ENCODE measurements around the gene CAGE1.
"Not testable (repeated sequence)": the region's sequence is repeated elsewhere in the genome, so short reads cannot be mapped to it uniquely, and the experiment has no call there.

CAGE1 gene

DNA sequence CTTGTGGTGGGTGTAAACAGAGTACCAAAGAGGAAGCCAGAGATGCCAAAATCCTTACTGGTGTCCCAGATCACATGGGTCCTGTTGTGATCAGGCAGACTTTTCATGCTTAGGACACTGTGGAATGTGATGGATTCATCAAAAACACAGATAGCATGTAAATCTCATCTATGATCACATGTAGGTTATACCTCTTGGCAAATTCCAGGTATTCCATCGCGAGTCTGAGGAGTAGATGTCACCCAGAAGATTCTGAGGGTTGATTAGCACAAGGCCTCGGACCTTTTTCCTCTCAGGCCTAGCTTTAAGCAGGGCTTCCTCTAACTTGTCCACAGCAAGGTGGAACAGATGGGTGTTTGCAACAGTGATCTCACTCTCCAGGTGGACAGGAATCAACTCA is 48.3 kb downstream of the CAGE1 start:
- no peaks in the 10 kb centered on the region for H3K9me3 ChIP-seq (ENCODE audit: control insufficient read depth, low read length)
- no peak overlapping the region for H3K27ac ChIP-seq (ENCODE audit: insufficient read depth, low read depth, low read length, poor library complexity, severe bottlenecking)
- WGBS, 2 experiments, result 95 to 96% methylated on average over 3 of the region's 3 CpGs
- no peaks in the 10 kb centered on the region for H3K36me3 ChIP-seq (ENCODE audit: control insufficient read depth, insufficient read depth, low read length)
- H3K4me3 ChIP-seq (ENCODE audit: insufficient read depth, low read depth, low read length), result no peak overlapping the region
- H3K4me1 ChIP-seq (ENCODE audit: control insufficient read depth, insufficient read depth, low read length), result no peaks in the 10 kb centered on the region
- H3K27me3 ChIP-seq (ENCODE audit: control insufficient read depth, insufficient read depth, low read length, poor library complexity, severe bottlenecking), result no peaks in the 10 kb centered on the region

DNA sequence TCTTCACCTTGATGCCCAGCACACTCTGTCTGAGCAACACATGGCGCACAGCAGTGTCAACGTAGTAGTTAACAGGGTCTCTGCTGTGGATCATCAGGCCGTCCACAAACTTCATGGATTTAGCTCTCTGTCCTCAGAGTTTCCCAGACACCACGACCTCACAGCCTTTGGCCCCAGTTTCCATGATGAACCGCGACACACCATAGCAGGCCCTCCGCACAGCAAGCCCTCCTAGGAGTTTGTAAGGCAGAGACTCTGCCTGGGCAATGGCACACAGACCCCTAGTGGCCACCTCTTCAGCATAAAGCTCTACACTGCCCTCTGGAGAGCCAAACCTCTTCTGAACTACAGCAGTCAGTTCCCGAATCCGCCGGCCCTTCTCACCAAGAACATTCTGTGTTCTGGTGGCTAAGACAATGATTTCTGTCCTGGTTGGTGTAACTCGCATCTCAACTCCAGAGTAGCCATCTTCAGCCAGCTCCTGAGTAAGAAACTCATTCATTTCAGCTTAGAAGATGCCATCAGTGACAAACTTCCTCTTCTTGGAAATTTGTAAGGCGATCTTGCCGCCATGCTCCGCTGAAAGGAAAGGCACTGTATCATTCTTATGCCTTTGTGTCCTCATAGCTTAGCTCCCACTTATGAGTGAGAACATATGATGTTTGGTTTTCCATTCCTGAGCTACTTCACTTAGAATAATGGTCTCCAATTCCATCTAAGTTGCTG is 50.4 kb downstream of the CAGE1 start:
- H3K27ac ChIP-seq (ENCODE audit: insufficient read depth, low read depth, low read length, poor library complexity, severe bottlenecking); H3K4me1 ChIP-seq (ENCODE audit: control insufficient read depth, insufficient read depth, low read length); H3K4me3 ChIP-seq (ENCODE audit: insufficient read depth, low read depth, low read length); H3K36me3 ChIP-seq (ENCODE audit: control insufficient read depth, insufficient read depth, low read length); H3K27me3 ChIP-seq (ENCODE audit: control insufficient read depth, insufficient read depth, low read length, poor library complexity, severe bottlenecking); H3K9me3 ChIP-seq (ENCODE audit: control insufficient read depth, low read length): not testable (repeated sequence)
- 80 to 81% methylated on average over 14 of the region's 14 CpGs for WGBS, 2 experiments

DNA sequence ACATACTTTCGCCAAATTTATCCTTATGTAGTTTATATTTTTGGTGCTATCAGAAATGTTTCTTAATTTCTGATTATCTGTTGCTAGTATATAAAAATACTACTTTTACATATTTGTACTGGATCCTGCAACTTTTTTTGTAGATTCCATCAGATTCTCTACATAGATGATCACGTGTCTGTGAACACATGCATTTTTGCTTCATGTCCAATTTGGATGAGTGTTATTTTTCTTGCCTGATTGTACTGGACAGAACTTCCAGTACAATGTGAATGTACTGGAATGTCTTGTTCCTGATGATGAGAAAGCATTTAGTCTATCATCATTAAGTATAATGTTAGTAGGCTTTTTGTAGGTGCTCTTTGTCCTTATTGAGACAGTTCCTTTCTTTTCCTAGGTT is 51.5 kb downstream of the CAGE1 start:
- 93 to 100% methylated on average over 1 of the region's 2 CpGs for WGBS, 2 experiments
- Histone ChIP-seq H3K36me3 (ENCODE audit: control insufficient read depth, insufficient read depth, low read length) (no peaks in the 10 kb centered on the region), H3K4me1 (ENCODE audit: control insufficient read depth, insufficient read depth, low read length) (no peaks in the 10 kb centered on the region), H3K4me3 (ENCODE audit: insufficient read depth, low read depth, low read length) (no peak overlapping the region), H3K9me3 (ENCODE audit: control insufficient read depth, low read length) (no peaks in the 10 kb centered on the region), H3K27ac (ENCODE audit: insufficient read depth, low read depth, low read length, poor library complexity, severe bottlenecking) (no peak overlapping the region), H3K27me3 (ENCODE audit: control insufficient read depth, insufficient read depth, low read length, poor library complexity, severe bottlenecking) (no peaks in the 10 kb centered on the region)

DNA sequence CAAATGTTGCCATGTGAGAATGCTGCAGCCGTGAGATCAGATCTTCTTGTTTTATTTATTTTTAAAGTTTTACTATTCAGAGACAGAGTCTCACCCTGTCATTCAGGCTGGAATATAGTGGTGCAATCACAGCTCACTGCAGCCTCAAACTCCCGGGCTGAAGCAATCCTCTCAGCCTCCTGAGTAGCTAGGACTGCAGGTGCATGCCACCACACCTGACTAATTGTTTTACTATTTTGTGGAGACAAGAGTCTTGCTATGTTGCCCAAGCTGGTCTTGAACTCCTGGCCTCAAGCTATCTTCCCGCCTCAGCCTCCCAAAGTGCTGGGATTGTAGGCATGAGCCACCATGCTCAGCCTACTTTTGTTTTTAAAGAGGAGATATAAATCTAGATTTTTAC is 54.0 kb downstream of the CAGE1 start:
- no peaks in the 10 kb centered on the region for H3K9me3 ChIP-seq (ENCODE audit: control insufficient read depth, low read length)
- 92 to 96% methylated on average over 3 of the region's 3 CpGs for WGBS, 2 experiments
- no peak overlapping the region for H3K27ac ChIP-seq (ENCODE audit: insufficient read depth, low read depth, low read length, poor library complexity, severe bottlenecking)
- no peaks in the 10 kb centered on the region for H3K4me1 ChIP-seq (ENCODE audit: control insufficient read depth, insufficient read depth, low read length)
- no peak overlapping the region for H3K4me3 ChIP-seq (ENCODE audit: insufficient read depth, low read depth, low read length)
- H3K36me3 ChIP-seq (ENCODE audit: control insufficient read depth, insufficient read depth, low read length), result no peaks in the 10 kb centered on the region
- H3K27me3 ChIP-seq (ENCODE audit: control insufficient read depth, insufficient read depth, low read length, poor library complexity, severe bottlenecking), result no peaks in the 10 kb centered on the region

DNA sequence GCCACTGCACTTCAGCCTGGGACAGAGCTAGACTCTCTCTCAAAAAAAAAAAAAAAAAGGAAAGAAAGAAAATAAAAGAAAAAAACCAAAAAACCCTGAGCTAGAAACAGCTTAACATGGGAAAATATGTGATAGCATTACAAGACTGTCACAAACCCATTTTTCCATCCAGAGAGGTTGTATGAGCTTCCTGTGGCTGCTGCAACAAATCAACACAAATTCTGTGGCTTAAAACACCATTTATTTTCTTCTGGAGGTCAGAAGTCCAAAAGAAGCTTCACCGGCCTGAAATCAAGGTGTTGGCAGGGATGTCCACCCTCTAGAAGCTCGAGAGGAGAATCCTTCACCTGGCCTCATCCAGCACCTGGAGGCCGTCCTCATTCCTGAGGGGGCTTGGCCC is 54.9 kb downstream of the CAGE1 start:
- Histone ChIP-seq H3K9me3 (ENCODE audit: control insufficient read depth, low read length) (no peaks in the 10 kb centered on the region), H3K27me3 (ENCODE audit: control insufficient read depth, insufficient read depth, low read length, poor library complexity, severe bottlenecking) (no peaks in the 10 kb centered on the region), H3K36me3 (ENCODE audit: control insufficient read depth, insufficient read depth, low read length) (no peaks in the 10 kb centered on the region), H3K4me3 (ENCODE audit: insufficient read depth, low read depth, low read length) (no peak overlapping the region), H3K4me1 (ENCODE audit: control insufficient read depth, insufficient read depth, low read length) (no peaks in the 10 kb centered on the region), H3K27ac (ENCODE audit: insufficient read depth, low read depth, low read length, poor library complexity, severe bottlenecking) (no peak overlapping the region)
- 92 to 93% methylated on average over 3 of the region's 3 CpGs for WGBS, 2 experiments

DNA sequence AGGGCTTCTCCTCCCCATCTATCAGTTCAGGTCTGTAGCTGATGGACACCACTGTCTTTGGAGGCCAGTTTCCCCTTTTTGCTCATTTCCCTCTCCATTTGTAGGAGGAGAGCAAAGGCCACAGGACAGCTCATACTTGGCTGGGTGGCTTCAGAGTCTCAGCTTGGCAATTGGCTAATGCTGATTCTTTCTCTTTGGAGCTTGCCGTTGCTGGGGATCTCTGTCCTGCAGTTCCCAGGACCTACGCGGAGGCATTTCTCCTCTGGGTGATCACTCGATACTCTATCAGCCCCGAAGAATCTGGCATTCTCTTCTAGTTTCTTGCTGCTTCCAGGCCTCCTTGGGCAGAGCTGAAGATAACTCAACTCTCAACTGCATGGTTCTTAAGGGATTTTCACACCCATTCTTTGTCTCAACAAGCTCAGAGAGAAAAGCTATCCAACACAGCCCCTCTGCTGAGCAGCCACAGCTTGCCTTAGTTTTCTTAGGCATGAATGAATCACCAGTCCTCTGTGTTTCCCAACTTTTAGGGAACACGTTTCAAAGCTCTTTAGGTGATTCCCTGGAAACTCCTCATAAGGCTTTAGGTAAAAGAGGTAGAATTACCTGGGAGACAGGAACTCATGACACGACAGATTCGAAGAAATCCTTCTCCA is 57.3 kb downstream of the CAGE1 start:
- Histone ChIP-seq H3K27ac (ENCODE audit: insufficient read depth, low read depth, low read length, poor library complexity, severe bottlenecking) (no peak overlapping the region), H3K27me3 (ENCODE audit: control insufficient read depth, insufficient read depth, low read length, poor library complexity, severe bottlenecking) (no peaks in the 10 kb centered on the region)
- 81 to 88% methylated on average over 8 of the region's 8 CpGs for WGBS, 2 experiments

DNA sequence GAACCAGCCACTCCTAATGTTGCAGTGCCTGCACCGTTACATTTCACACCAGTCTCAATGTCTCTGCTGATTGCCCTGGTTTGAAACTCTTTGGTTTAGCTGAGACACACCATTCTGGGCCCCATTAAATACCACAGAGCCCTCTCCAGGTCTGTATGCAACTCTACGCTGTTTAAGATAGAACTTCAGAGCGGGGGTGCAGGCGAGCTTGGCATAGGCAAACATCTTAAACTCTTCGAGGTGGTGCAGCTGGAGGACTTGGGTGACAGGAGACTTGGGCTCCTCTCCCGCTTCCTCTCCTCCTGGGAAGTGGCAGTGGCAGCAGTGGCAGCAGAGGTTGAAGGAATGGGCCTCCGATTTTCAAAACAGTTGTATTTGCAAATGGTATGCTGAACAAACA is 58.1 kb downstream of the CAGE1 start:
- H3K4me3 ChIP-seq (ENCODE audit: insufficient read depth, low read depth, low read length), result no peak overlapping the region
- H3K9me3 ChIP-seq (ENCODE audit: control insufficient read depth, low read length), result no peaks in the 10 kb centered on the region
- no peaks in the 10 kb centered on the region for H3K27me3 ChIP-seq (ENCODE audit: control insufficient read depth, insufficient read depth, low read length, poor library complexity, severe bottlenecking)
- no peak overlapping the region for H3K27ac ChIP-seq (ENCODE audit: insufficient read depth, low read depth, low read length, poor library complexity, severe bottlenecking)
- WGBS, 2 experiments, result 92 to 93% methylated on average over 7 of the region's 7 CpGs
- no peaks in the 10 kb centered on the region for H3K4me1 ChIP-seq (ENCODE audit: control insufficient read depth, insufficient read depth, low read length)
- H3K36me3 ChIP-seq (ENCODE audit: control insufficient read depth, insufficient read depth, low read length), result no peaks in the 10 kb centered on the region

More for the DNA sequence above, 57.3 kb downstream of the CAGE1 start:
- Histone ChIP-seq H3K9me3 (ENCODE audit: control insufficient read depth, low read length) (no peaks in the 10 kb centered on the region), H3K4me1 (ENCODE audit: control insufficient read depth, insufficient read depth, low read length) (no peaks in the 10 kb centered on the region), H3K36me3 (ENCODE audit: control insufficient read depth, insufficient read depth, low read length) (no peaks in the 10 kb centered on the region), H3K4me3 (ENCODE audit: insufficient read depth, low read depth, low read length) (no peak overlapping the region)

DNA sequence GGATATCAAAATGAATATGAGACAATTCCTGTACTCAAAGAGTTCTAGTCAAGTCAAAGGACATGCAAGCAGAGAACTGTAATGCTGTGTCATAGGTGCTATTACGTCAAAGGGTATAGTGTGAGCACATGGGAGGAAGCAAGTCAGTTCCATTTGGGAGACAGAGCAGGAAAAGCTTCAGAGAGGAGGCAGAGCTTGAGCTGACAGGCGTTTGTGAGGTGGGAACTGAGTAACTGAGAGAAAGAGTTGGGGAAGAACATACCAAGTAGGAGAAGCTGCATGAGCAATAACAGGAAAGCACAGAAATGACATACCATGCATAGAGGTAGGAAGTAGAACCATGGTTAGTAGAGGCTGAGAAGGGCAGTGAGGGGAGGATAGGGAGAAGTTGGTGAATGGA is 61.3 kb downstream of the CAGE1 start:
- no peaks in the 10 kb centered on the region for H3K27me3 ChIP-seq (ENCODE audit: control insufficient read depth, insufficient read depth, low read length, poor library complexity, severe bottlenecking)
- no peak overlapping the region for H3K27ac ChIP-seq (ENCODE audit: insufficient read depth, low read depth, low read length, poor library complexity, severe bottlenecking)
- 88 to 90% methylated on average over 2 of the region's 2 CpGs for WGBS, 2 experiments
- no peaks in the 10 kb centered on the region for H3K9me3 ChIP-seq (ENCODE audit: control insufficient read depth, low read length)
- H3K36me3 ChIP-seq (ENCODE audit: control insufficient read depth, insufficient read depth, low read length), result no peaks in the 10 kb centered on the region
- no peak overlapping the region for H3K4me3 ChIP-seq (ENCODE audit: insufficient read depth, low read depth, low read length)
- no peaks in the 10 kb centered on the region for H3K4me1 ChIP-seq (ENCODE audit: control insufficient read depth, insufficient read depth, low read length)

DNA sequence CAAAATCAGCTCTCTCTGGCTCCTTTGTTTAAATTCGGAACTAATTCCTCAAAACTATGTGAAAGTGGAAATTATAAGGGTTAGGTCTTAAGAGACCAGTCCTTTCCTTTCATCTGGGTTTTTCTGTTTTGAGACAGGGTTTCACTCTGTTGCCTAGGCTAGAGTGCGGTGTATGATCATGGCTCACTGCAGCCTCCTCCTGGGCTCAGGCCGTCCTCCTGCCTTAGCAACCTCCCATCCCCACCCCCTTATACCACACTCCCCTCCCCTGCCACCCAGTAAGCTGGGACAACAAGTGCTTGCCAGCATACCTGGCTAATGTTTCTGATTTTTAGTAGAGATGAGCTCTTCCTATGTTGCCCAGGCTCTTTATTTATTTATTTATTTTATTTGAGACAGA is 63.8 kb downstream of the CAGE1 start:
- Histone ChIP-seq H3K9me3 (ENCODE audit: control insufficient read depth, low read length) (no peaks in the 10 kb centered on the region), H3K36me3 (ENCODE audit: control insufficient read depth, insufficient read depth, low read length) (no peaks in the 10 kb centered on the region), H3K27ac (ENCODE audit: insufficient read depth, low read depth, low read length, poor library complexity, severe bottlenecking) (no peak overlapping the region), H3K27me3 (ENCODE audit: control insufficient read depth, insufficient read depth, low read length, poor library complexity, severe bottlenecking) (no peaks in the 10 kb centered on the region), H3K4me1 (ENCODE audit: control insufficient read depth, insufficient read depth, low read length) (no peaks in the 10 kb centered on the region), H3K4me3 (ENCODE audit: insufficient read depth, low read depth, low read length) (no peak overlapping the region)
- WGBS, 2 experiments, result 82 to 93% methylated on average over 3 of the region's 3 CpGs

DNA sequence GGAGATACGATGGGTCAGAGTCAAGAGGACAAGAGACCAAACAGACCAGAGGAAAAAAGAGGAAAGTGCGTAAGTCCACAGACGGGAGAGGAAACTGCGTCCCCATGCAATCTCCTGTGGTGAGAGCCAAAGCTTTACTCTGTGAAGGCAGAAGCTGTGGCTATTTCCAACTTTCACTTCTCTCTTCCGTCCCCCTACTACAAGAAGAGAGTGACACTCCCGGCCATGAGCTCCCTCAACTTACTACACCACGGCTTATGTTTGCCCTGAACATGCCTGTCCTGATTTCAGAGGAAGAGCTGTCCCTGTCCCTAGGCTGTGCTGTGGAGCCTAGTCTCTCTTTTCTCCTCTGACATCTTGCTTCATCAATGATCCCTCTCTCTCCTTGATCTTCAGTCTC is 65.0 kb downstream of the CAGE1 start:
- Histone ChIP-seq H3K4me1 (ENCODE audit: control insufficient read depth, insufficient read depth, low read length) (no peaks in the 10 kb centered on the region), H3K27ac (ENCODE audit: insufficient read depth, low read depth, low read length, poor library complexity, severe bottlenecking) (no peak overlapping the region), H3K27me3 (ENCODE audit: control insufficient read depth, insufficient read depth, low read length, poor library complexity, severe bottlenecking) (no peaks in the 10 kb centered on the region), H3K9me3 (ENCODE audit: control insufficient read depth, low read length) (no peaks in the 10 kb centered on the region), H3K4me3 (ENCODE audit: insufficient read depth, low read depth, low read length) (no peak overlapping the region), H3K36me3 (ENCODE audit: control insufficient read depth, insufficient read depth, low read length) (no peaks in the 10 kb centered on the region)
- WGBS, 2 experiments, result 87 to 92% methylated on average over 7 of the region's 7 CpGs
